ENCODE results near the gene LRMDA. TPM values are rescaled to one million over a fixed set of nuclear protein-coding genes. Genes with fewer than 3 reads are reported as not detected.

LRMDA gene
- total and polyA plus RNA-seq, 2 donors (not counting 1 experiment from before 2014, with no cell fraction given), result 0.12 TPM; not detected in 1

DNA sequence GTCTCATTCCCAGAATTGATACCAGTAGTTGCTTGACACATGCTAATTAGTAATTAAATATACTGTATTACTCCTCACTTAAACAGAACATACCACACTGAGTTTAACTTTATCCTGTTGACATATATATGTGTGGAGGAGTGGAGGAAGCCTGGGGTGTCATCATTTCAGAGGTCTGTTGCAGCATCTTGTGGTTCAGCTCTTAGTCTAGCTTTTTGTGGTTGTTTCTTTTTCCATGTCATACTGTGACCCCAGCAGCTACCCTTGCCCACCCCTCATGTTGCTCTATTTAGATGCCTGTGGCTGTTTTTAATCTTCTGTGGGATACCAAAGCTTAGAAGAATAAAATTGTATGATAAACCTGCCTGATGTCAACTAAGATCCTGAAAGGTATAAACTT, 875.4 kb downstream of the LRMDA start:
- Histone ChIP-seq H3K36me3 (replicated peaks in 1 of 2; ENCODE audit: control extremely low read depth in 1 of 2, control insufficient read depth in 1 of 2, extremely low read depth in 1 of 2, insufficient read depth in 2 of 2, low read length in 1 of 2) (no peaks in the 10 kb centered on the region), H3K4me1 (ENCODE audit: control insufficient read depth in 2 of 2, insufficient read depth in 2 of 2, low read length in 2 of 2) (no peaks in the 10 kb centered on the region), H3K9me3 (ENCODE audit: control extremely low read depth in 1 of 3, control insufficient read depth in 2 of 3, insufficient read depth in 1 of 3, low read length in 2 of 3) (no peaks in the 10 kb centered on the region), H4K20me1 (ENCODE audit: control insufficient read depth, insufficient read depth, low read length, poor library complexity, severe bottlenecking) (no peaks in the 10 kb centered on the region), H3K9ac (ENCODE audit: low read length) (no peak overlapping the region), H3K4me2 (replicated peaks; ENCODE audit: low read depth, low read length, poor library complexity, severe bottlenecking) (no peak overlapping the region), H3K79me2 (ENCODE audit: control insufficient read depth, insufficient read depth, low read length) (no peaks in the 10 kb centered on the region), H3K27me3 (replicated peaks in 1 of 4; ENCODE audit: control extremely low read depth in 1 of 4, control insufficient read depth in 3 of 4, insufficient read depth in 4 of 4, low read length in 3 of 4) (no peaks in the 10 kb centered on the region), H2AFZ (ENCODE audit: insufficient read depth, low read depth, low read length, poor library complexity, severe bottlenecking) (no peak overlapping the region), H3K4me3 (ENCODE audit: control extremely low read depth in 1 of 5, extremely low read depth in 1 of 5, insufficient read depth in 1 of 5, low read depth in 2 of 5, low read length in 4 of 5) (no peak overlapping the region), H3K27ac (ENCODE audit: low read length in 2 of 2) (no peak overlapping the region)
- Mint-ChIP-seq H3K27ac (no peak overlapping the region), H3K4me3 (no peak overlapping the region), H3K9me3 (ENCODE audit: insufficient read depth) (peaks cover 3% of the 10 kb centered on the region), H3K4me1 (no peaks in the 10 kb centered on the region), H3K27me3 (peaks cover 11% of the 10 kb centered on the region)
- intact Hi-C loops (cut with micrococcal nuclease), result no loop called here
- no peak for ATAC-seq (ENCODE audit: low read depth)
- DNase-seq, result no peak
- CTCF ChIA-PET, result no interaction called here
- TF ChIP-seq, protein P1, sequence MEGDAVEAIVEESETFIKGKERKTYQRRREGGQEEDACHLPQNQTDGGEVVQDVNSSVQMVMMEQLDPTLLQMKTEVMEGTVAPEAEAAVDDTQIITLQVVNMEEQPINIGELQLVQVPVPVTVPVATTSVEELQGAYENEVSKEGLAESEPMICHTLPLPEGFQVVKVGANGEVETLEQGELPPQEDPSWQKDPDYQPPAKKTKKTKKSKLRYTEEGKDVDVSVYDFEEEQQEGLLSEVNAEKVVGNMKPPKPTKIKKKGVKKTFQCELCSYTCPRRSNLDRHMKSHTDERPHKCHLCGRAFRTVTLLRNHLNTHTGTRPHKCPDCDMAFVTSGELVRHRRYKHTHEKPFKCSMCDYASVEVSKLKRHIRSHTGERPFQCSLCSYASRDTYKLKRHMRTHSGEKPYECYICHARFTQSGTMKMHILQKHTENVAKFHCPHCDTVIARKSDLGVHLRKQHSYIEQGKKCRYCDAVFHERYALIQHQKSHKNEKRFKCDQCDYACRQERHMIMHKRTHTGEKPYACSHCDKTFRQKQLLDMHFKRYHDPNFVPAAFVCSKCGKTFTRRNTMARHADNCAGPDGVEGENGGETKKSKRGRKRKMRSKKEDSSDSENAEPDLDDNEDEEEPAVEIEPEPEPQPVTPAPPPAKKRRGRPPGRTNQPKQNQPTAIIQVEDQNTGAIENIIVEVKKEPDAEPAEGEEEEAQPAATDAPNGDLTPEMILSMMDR (IDR thresholded peaks at IDR 0.05), result no peak
- no peak for TF ChIP-seq EZH2 (IDR thresholded peaks at IDR 0.05; ENCODE audit: borderline replicate concordance, insufficient read depth, low read depth, low read length, poor library complexity, severe bottlenecking)
- POLR2A ChIA-PET, result no interaction called here

DNA sequence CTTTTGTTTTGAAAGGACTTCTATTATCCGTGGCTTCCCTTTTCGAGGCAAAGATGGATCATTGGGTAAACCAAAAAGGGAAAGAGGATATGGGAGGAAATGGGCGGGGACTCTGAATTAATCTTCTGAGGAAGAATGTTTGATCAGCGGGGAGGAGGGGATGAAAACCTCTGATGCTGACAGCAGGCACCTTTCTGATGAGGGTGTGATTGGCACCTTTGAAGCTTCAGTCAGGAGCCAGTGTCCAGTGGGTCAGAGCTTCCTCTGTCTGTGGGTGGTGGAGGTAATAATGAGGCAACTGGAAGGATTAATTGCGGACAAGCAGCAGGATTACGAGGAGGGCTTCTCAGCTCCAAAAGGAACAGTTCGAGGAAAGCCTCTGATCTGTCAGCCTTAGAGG, 877.6 kb downstream of the LRMDA start:
- H3K9me3 Mint-ChIP-seq (ENCODE audit: insufficient read depth), result no peaks in the 10 kb centered on the region

More for the DNA sequence above, 877.6 kb downstream of the LRMDA start:
- H3K27ac Mint-ChIP-seq, result no peak overlapping the region
- WGBS (ENCODE audit: insufficient coverage), result 80% methylated on average over 7 of the region's 7 CpGs
- no peak overlapping the region for H3K4me3 Mint-ChIP-seq
- Histone ChIP-seq H3K27me3 (replicated peaks in 1 of 4; ENCODE audit: control extremely low read depth in 1 of 4, control insufficient read depth in 3 of 4, insufficient read depth in 4 of 4, low read length in 3 of 4) (no peaks in the 10 kb centered on the region), H3K4me2 (replicated peaks; ENCODE audit: low read depth, low read length, poor library complexity, severe bottlenecking) (no peak overlapping the region), H3K36me3 (replicated peaks in 1 of 2; ENCODE audit: control extremely low read depth in 1 of 2, control insufficient read depth in 1 of 2, extremely low read depth in 1 of 2, insufficient read depth in 2 of 2, low read length in 1 of 2) (no peaks in the 10 kb centered on the region), H3K4me3 (ENCODE audit: control extremely low read depth in 1 of 5, extremely low read depth in 1 of 5, insufficient read depth in 1 of 5, low read depth in 2 of 5, low read length in 4 of 5) (no peak overlapping the region), H4K20me1 (ENCODE audit: control insufficient read depth, insufficient read depth, low read length, poor library complexity, severe bottlenecking) (no peaks in the 10 kb centered on the region), H3K4me1 (ENCODE audit: control insufficient read depth in 2 of 2, insufficient read depth in 2 of 2, low read length in 2 of 2) (no peaks in the 10 kb centered on the region), H3K9me3 (ENCODE audit: control extremely low read depth in 1 of 3, control insufficient read depth in 2 of 3, insufficient read depth in 1 of 3, low read length in 2 of 3) (no peaks in the 10 kb centered on the region), H2AFZ (ENCODE audit: insufficient read depth, low read depth, low read length, poor library complexity, severe bottlenecking) (no peak overlapping the region), H3K79me2 (ENCODE audit: control insufficient read depth, insufficient read depth, low read length) (no peaks in the 10 kb centered on the region), H3K9ac (ENCODE audit: low read length) (no peak overlapping the region), H3K27ac (ENCODE audit: low read length in 2 of 2) (no peak overlapping the region)
- ChIA-PET CTCF (no interaction called here), POLR2A (no interaction called here)
- intact Hi-C loops (cut with micrococcal nuclease), result no loop called here
- no peaks in the 10 kb centered on the region for H3K4me1 Mint-ChIP-seq
- H3K27me3 Mint-ChIP-seq, result peaks cover 6% of the 10 kb centered on the region
- DNase-seq (no peak), ATAC-seq (ENCODE audit: low read depth) (no peak)
- TF ChIP-seq, protein P1 (IDR thresholded peaks at IDR 0.05), result no peak
- no peak for TF ChIP-seq EZH2 (IDR thresholded peaks at IDR 0.05; ENCODE audit: borderline replicate concordance, insufficient read depth, low read depth, low read length, poor library complexity, severe bottlenecking)
